GM21825 (cell line): ENCODE data around the gene VWDE.
"Not testable (repeated sequence)": the region's sequence is repeated elsewhere in the genome, so short reads cannot be mapped to it uniquely, and the experiment has no call there.

Experiments used
- ATAC-seq: cut with Tn5 transposase; IDR thresholded peaks from one replicate; pipeline ENCODE4 v1.9.1; 2021; ENCODE audit warnings: mild to moderate bottlenecking, moderate library complexity; ENCODE audit not compliant: unreplicated experiment

Gene VWDE

DNA sequence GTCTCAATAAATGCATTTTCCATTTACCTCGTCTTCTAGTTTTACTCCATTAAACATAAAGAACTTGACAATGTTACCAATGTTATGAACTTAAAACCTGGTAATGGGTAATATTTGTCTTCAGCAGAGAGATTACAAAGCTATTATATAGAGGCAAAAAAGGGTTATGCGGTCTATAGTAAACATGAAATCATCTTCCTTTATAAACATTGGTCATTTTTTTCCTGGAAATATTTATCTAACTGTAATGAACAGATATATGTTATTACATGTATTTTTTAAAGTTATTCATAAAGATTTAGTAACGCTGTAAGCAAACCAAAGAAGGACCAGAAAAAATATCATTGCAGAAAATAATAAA, 1.3 kb downstream of the VWDE start:
- ATAC-seq: no peak

DNA sequence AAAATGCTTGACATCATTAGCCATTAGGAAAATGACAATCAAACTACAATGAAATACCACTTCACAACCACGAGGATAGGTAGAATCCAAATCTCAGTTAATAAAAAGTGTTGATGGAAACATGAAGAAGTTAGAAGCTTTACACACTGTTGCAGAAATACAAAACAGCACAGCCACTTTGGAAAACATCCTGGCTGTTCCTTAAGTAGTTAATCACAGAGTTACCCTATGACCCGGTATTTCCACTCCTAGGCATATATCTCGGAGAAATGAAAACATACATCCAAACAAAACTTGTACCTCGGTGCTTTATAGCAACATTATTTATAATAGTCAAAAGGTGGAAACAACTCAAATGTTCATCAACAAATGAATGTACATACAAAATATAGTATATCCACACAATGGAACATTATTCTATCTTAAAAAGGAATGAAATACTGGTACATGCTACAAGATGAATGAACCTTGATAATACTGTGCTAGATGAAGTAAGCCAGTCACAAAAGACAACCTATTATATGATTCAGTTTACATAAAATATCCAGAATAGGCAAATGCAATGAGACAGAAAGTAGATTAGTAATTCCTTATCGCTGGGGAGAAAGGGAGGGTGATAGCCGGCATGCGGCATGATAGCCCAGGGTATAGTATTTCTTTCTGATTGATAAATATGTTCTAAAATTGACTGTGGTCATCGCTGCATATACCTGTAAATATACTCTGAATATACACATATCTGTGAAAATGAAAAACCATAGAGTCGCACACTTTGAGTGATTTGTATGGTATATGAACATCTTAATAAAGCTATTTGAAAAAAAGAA, 1.9 kb downstream of the VWDE start:
- ATAC-seq: no peak

DNA sequence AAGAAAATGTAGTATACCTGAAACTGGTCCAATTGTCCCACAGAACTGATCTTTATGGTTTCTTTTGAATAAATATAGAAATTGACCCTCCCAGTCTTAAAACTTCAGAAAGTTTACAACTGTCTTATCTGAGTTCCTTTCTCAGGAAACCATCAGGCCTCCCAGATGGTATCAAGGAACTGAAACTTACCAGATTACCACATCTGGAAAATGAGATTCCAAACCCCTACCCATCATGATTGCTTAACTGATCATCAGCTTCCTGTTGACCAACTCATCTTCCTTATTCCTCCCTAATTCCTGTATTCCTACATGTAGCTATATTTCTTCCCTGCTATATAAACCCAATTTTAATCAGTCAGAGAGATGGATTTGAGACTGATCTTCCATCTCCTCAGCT, 5.5 kb downstream of the VWDE start:
- no peak for ATAC-seq

DNA sequence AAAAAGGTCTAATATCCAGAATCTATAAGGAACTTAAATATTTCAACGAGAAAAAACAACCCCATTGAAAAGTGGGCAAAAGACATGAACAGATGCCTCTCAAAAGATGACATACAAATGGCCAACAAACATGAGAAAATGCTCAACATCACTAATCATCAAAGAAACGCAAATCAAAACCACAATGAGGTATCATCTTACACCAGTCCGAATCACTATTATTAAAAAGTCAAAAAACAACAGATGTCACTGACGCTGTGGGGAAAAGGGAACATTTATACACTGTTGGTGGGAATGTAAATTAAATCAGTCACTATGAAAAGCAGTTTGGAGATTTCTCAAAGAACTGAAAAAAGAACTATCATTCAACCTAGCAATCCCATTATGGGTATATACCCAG, 6.0 kb downstream of the VWDE start:
- ATAC-seq: no peak

DNA sequence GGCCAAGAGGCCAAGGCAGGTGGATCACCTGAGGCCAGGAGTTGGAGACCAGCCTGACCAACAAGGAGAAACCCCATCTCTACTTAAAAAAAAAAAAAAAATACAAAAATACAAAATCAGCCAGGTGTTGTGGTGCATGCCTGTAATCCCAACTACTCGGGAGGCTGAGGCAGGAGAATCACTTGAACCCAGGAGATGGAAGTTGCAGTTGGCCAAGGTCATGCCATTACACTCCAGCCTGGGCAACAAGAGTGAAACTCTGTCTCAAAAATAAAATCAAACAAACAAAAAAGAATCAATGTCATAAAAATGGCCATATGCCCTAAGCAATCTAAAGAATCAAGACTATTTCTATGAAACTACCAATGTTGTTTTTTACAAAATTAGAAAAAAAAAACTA, 7.0 kb downstream of the VWDE start:
- not testable (repeated sequence) for ATAC-seq

DNA sequence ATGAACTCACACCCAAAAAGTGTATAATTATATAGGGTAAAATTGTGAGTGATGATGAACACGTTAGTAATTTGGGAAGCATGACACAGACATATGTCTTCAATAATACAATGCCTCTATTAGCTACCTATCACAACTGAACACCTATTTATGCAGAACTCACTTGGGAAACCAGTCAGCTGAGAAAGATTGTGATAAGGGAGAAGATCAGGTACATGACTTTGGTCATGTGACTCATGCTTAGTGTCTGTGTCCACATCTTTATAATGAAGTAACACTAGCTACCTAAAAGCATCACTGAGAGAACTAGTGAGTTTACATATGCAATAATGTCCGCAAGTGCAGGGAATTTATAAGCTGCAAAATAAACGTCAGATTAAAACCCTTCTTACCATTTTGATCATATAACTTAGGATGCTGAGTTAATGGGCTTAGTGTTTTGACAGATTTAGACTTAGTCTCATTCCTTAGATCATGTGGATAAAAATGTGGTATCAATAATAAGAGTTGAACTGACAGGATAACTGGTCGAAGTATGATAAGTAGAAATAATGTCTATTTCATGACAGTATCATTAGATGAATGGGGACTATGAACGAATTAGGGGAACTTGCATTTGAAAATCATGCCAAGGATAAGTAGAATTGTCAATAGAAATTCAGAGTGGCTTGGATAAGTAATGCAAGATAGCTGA, 11.6 kb downstream of the VWDE start:
- no peak for ATAC-seq

DNA sequence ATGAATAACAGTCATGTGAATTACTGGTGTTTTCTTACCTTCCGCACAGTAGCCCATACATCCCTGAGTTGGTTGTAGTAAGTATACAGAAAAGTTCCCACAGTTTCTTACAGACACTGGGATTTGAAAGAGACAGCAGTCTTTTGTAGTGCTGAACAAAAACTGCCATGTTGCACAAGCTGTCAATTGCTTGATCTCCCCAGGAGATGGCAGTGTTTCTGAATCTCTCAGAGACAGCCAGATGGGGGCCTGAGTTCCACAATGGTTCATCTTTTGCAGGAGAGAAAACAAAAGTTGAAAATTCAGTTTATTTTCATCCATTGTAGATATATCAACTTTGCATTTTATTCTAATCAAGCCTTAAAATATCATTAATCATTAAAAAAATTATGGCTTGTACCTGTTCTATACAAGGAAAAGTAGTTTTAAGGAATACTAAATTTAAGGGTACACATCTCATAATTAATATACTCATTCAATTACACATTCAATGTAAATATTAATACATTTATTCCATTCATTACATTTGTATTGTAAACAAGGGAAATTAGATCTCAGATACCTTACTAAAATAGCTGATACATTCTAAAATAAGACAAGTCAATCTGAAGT, 14.5 kb downstream of the VWDE start:
- peak; percentile 97 for ATAC-seq

DNA sequence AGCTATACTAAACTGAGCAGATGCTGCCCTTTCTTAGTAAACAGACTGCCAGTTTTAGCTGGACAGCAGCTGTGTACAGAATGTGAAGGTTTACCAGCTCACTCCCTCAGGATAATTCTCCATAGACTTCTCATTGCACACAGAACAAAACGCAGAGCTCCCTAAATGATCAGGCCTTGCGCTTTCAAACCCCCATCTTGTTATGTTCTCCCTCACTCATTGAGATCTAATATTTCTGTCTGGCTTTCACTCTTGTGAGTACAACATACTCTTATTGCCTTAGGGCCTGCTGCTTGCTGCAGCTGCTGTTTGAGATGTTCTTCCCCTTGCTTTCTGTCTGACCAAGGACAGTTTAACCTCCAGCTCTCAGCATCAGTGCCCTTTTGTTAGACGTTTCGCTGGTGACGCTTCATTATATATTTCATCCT, 17.3 kb downstream of the VWDE start:
- no peak for ATAC-seq

DNA sequence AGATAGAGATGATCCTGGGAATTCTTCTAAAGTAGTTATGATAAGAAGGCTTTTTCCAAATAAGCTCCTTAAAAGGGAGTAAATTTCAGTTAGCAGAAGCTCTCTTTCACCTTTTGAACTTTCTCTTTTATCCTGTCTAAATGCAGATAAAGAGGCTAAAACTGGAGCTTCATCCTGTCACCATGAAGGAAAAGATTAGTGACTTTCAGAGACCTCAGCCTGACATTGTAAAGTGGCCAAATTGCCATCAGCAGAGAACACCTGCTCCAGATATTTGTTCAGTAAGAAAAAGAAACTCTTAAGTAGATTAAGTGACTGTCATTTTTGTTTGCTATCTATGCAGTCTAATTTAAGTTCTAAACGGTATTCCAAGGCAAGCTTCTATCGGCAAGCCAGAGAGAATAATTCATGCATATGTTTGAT, 18.3 kb downstream of the VWDE start:
- no peak for ATAC-seq

DNA sequence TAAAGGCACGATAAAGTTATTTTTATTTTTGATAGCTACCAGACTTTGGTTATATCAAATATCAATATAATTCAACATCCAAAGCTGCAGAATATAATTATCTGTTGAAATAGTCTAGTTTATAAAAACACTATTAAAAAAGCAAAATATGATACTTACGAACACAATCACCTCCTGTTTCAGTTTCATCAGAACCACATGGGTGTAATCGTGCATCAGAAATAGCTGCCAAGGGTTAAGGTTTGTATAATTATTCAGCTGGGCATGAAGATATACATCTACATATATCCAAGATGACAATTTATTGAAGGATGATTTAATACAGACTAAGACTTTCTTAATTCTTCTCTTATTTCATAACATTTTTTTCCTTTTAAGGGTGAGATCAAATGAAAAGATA, 20.3 kb downstream of the VWDE start:
- no peak for ATAC-seq

DNA sequence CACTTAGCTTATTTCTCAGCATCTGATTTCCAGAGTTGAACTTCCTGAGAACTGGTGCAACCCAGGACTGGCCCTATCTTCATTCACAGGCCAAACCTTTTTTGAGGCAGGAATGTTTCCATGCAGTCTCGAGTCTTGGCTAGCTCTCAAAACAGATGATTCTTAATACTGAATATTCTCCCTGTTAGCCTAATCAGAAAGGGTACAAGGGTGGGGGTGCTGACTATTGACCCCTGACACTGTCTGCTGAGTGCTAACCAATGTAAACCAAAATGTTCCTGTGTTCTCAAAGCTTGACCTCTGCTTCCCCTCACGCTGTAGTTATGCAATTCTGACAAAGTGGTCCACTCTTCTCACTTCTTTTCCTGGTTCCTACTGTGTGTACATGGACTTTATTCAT, 25.3 kb downstream of the VWDE start:
- no peak for ATAC-seq

DNA sequence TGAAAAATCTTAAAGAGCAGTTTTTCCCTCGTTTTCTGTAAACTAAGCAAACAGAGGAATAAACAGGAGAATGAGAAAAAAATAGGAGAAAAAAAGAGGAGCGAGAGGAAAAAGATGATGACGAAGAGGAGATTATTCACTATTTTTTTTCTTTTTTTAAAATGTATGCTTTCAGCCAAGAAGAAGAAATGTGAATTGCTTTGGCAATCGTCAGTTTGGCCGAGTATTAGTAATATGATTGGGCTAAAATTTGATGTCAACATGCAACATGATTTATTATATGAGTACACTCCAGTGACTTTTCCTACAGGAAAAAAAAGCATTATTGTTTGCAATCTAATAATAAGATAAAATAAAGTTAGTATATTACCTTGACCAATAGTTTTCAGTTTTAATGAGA, 26.3 kb downstream of the VWDE start:
- ATAC-seq: no peak

DNA sequence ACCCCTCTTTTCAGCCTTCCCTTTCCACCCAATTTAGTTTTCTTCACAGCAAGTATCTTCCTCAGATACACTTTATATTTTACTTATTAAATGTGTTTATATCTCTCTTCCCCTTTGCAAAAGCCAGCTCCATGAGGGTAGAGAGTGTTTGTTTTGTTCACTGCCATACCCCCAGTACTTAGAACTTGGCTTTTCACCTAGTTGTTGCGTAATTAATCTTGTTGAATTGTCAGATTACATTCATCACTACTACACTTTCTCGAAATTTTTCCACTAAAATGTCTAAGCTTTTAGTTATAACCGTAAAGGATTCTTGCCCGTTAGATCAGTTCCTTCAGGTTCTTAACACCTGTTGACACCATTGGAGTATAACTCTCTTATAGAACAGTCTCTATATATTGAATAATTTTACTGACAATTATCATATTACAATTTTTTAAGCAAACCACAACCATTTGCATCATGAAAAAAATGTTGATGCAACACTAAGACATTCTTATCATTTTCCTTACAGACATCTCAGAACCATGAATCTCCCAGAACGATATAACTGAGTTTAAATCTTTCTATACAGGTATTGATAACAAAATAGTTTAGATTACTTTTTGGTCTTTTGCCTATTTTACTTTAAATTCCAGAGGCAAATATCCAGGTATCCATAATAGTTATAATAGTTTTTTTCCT, 29.9 kb downstream of the VWDE start:
- ATAC-seq: no peak

DNA sequence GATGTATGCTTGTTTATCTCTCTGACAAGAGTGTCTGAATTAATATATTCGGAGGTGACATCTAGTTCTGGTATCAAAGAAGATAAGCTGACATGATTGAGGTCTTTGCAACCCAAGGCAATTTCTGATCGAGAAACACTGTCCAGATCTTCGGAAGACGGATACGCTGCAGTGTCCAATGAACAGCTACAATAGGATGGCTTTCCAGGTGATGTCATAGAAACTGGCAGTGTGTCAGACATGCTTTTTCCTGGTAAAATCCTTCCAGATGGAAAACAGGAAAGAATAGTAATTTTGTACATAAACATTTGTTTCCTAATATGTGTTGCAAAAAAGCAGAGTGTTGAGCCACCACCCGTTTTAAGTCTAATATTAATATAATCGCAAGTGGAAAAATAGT, 33.4 kb downstream of the VWDE start:
- no peak for ATAC-seq

DNA sequence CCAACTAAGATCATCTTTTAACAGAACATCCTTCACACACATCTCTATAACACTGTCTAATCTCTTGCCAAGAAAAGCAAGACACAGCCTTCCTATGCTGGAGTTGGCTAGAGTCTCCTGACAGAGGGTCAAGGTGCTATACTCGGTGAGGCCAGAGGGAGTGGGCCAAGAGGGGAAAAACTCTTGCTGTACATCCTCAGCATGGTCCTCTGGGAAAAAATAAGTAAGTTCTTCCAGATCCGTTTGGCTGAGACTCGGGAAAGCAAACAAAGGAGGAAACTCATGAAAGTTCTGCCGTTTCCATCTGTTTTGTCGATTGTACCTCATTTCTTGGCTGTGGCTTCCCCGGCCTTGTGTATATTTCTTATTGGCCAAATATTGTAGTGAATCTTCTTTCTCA, 33.9 kb downstream of the VWDE start:
- ATAC-seq: no peak

DNA sequence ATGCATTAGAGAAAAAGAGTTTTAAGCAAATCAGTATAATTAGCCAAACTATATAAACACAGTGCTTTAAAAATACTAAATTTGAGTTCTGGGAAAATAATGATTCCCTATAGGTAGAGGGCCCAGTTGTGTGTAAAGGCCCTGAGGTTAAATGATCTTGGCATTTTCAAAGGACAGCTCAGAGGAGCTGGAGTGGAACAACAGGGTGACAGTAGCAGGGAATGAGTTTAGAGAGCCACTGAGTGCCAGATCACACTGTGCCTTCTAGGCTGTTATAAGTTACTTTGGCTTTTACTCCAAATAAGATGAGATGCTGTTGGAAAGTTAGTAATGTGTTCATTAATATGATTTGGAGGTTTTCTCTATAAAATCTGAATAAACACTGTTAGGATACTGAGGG, 34.6 kb downstream of the VWDE start:
- no peak for ATAC-seq

DNA sequence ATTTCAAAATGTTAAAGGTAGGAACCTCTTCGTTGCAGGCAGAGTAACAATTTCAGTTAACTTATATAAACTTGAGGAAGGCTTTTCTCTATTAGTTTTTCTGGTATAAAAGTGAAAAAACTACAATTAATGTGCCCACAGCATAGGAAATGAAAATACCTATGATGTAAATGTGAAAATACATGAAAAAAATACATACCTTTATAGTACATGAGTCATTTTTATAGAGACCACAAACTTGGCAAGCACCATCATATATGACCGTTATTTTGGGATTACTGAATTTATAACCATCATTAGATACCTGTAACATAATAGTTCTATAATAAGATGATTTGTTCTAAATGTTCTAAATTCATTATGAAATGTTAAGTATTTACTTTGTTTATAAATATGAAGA, 42.7 kb downstream of the VWDE start:
- no peak for ATAC-seq

DNA sequence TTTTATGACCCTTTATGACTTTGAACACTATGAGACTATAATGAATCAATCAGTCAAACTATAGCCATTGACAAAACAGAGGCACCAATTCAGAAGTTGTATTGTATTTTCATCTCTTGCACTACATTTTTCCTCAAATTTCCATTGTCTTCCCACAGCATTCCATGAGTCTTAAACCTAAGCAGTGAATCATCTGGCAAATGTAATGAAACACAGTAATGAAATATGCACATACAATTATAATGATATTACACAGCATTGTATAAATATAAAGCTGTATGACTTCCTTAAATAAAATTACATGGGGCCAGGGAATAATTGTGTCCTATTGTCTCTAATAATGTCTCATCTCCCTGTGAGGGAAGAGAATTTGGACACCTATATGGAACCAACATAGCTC, 45.0 kb downstream of the VWDE start:
- no peak for ATAC-seq

DNA sequence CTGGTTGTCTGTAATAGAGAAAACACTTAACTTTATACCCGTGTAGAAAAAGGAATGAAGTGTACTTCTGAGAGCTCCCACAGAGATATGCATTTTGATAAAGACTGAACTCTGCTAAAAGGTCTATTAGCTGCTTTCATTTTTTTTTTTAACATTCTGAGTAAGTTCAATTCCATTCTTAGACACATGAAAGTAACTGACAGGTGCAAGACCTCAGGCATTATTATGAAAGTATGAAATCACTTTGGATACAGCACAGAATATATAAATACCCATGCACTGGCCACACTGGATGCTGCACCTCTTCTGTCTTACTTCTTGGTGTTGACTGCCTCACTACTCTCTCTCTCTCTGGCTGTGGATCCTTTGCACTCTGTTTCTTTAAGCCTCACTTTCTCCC, 46.2 kb downstream of the VWDE start:
- ATAC-seq: no peak

DNA sequence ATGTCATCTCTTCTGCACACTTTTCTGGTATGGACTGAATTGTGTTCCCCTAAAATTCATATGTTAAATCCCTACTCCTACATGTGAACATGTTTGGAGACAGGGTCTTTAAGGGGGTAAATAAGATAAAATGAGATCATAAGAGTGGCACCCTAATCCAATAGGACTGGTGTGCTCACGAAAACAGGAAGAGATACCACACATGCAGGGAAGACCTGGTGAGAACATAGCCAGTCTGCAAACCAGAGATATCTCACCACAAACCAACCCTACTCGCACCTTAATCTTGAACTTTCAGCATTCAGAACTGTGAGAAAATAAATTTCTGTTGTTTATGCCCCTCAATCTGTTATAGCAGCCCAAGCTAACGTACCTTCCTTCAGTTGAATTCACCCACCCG, 51.8 kb downstream of the VWDE start:
- ATAC-seq: no peak

DNA sequence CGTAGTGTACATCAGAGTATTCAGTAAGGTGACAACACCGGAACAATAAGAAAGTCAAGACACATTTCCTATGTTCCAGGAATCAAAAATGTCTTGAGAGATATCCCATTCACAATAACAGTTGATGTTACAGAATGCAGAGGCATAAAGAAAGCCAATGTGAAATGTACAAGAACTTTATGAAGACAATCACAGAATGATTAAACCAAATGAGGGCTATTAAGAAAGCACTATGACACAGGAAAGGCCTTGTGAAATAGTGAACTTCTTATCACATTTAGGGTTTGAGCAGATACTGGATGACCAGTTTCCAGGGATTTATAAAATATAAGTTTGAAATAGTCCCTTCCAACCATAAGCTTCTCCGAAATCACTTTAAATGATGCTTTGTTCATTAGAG, 52.7 kb downstream of the VWDE start:
- no peak for ATAC-seq

DNA sequence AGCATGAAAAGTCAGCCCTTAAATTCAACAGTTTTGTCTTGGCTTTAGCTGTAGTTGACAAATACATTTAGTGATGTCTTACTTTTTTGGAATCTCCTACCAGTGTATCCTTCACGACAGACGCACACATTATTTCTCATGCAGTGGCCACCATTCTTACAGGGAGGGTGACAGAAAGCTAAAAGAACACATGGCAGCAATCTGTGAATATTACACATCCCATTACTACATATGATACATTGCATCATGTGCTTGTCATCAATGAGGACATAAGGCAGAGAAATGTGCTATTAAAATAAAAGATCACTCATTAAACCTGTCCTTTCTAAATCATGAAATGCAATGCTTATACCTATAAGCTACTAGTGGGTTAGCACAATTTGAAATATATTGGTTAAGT, 66.6 kb downstream of the VWDE start:
- ATAC-seq: no peak
